HepG2 (cell line): ENCODE data around the gene STX12. TPM values are rescaled to one million over a fixed set of nuclear protein-coding genes. Genes with fewer than 3 reads are reported as not detected.
"Not testable (repeated sequence)": the region's sequence is repeated elsewhere in the genome, so short reads cannot be mapped to it uniquely, and the experiment has no call there.

Source experiments
- ATAC-seq: fragments of 200-7000 bp; cut with Tn5 transposase; 3 replicates; pipeline ENCODE4 v1.9.1; 2020; ENCODE audit warnings: mild to moderate bottlenecking, moderate library complexity
- BruUV-seq: library from RNA; stranded (reverse); fragments of 400-500 nt; replicated peaks from 2 replicates; lab custom pipeline; 2021; lab: Mats Ljungman, UMichigan
- CTCF ChIA-PET: fragments of 300-600 bp; formaldehyde crosslinking; extraction: SDS; loops from one replicate; lab custom pipeline; 2021; ENCODE audit warnings: low total read pairs, inconsistent platforms, low intra/inter-chr PET ratio; lab: Yijun Ruan, JAX
- POLR2A ChIA-PET: fragments of 350-600 bp; sonication (Branson Sonifier 250); formaldehyde crosslinking; loops from one replicate; lab custom pipeline; 2020; ENCODE audit warnings: antibody characterized with exemption, inconsistent platforms; lab: Yijun Ruan, JAX
- DNase-seq: peaks from one replicate; pipeline ENCODE4 v3.0.0-alpha.2; 2015; ENCODE audit warnings: low spot score
- FAIRE-seq: peaks from 3 replicates; lab custom pipeline; 2011; peaks lifted over from hg19 to GRCh38; lab: Jason Lieb, UNC
- H2AFZ ChIP-seq: one replicate; pipeline ENCODE4 v1.6.1; 2011; ENCODE audit warnings: low read length, inconsistent platforms
- H3K27ac ChIP-seq: fragments of 300-600 bp; 3 replicates; pipeline ENCODE4 v1.8.0; 2011; ENCODE audit warnings: mixed run types, mild to moderate bottlenecking, mixed read lengths, low read length, inconsistent platforms; ENCODE audit not compliant: insufficient read depth; ENCODE audit errors: extremely low read length
- H3K27me3 ChIP-seq, 2 experiments: fragments of 200-600 bp in 1 of 2; 2 replicates in 1 of 2; 3 replicates in 1 of 2; pipeline versions ENCODE4 v1.6.0 to v1.8.0; 2011; ENCODE audit warnings: low read length in 2 of 2, mild to moderate bottlenecking in 2 of 2, moderate library complexity in 2 of 2, inconsistent platforms in 1 of 2; ENCODE audit not compliant: insufficient read depth in 2 of 2, control insufficient read depth in 1 of 2
- H3K36me3 ChIP-seq, 2 experiments: fragments of 200-600 bp in 1 of 2; replicated peaks in 1 of 2; 2 replicates in 1 of 2; 3 replicates in 1 of 2; pipeline versions ENCODE4 v1.5.1 to v1.8.0; 2011; ENCODE audit warnings: low read length in 2 of 2, inconsistent platforms in 1 of 2; ENCODE audit not compliant: insufficient read depth in 2 of 2, control insufficient read depth in 1 of 2
- H3K4me1 ChIP-seq: 2 replicates; pipeline ENCODE4 v1.5.1; 2012; ENCODE audit warnings: low read length, inconsistent platforms; ENCODE audit not compliant: insufficient read depth
- H3K4me2 ChIP-seq: 2 replicates; pipeline ENCODE4 v1.6.0; 2011; ENCODE audit warnings: low read depth, low read length, inconsistent platforms
- H3K4me3 ChIP-seq, 3 experiments: fragments of 200-600 bp in 1 of 3; sonication (generic), shearing (Covaris generic) in 1 of 3; replicated peaks in 1 of 3; 2 replicates each; pipeline ENCODE4 v1.5.1; 2011 to 2016; ENCODE audit warnings: low read length in 3 of 3, inconsistent platforms in 2 of 3, low read depth in 2 of 3, mild to moderate bottlenecking in 2 of 3, control low read depth in 1 of 3, mixed read lengths in 1 of 3; ENCODE audit not compliant: insufficient read depth in 1 of 3
- H3K79me2 ChIP-seq: one replicate; pipeline ENCODE4 v1.6.1; 2011; ENCODE audit warnings: low read length, inconsistent platforms; ENCODE audit not compliant: insufficient read depth
- H3K9ac ChIP-seq: 2 replicates; pipeline ENCODE4 v1.6.0; 2011; ENCODE audit warnings: mild to moderate bottlenecking, low read depth, low read length, inconsistent platforms; ENCODE audit not compliant: insufficient read depth
- H3K9me3 ChIP-seq: 2 replicates; pipeline ENCODE4 v1.5.1; 2012; ENCODE audit warnings: mild to moderate bottlenecking, low read length
- H4K20me1 ChIP-seq: 2 replicates; pipeline ENCODE4 v1.6.0; 2011; ENCODE audit warnings: inconsistent platforms, mild to moderate bottlenecking, low read length, moderate library complexity; ENCODE audit not compliant: insufficient read depth
- MEIS1 ChIP-seq: sonication (generic); formaldehyde crosslinking; IDR thresholded peaks from 2 replicates; pipeline ENCODE4 v1.9.0; 2021; ENCODE audit warnings: mild to moderate bottlenecking, missing genetic modification reagents, moderate library complexity, borderline replicate concordance
- REXO4 ChIP-seq: sonication (generic); formaldehyde crosslinking; IDR thresholded peaks from 2 replicates; pipeline ENCODE4 v1.8.0; 2022; ENCODE audit warnings: missing genetic modification reagents, mild to moderate bottlenecking, borderline replicate concordance
- RORA ChIP-seq: sonication (generic); formaldehyde crosslinking; IDR thresholded peaks from 2 replicates; pipeline ENCODE4 v1.5.0; 2020; ENCODE audit warnings: mild to moderate bottlenecking, missing genetic modification reagents, moderate library complexity
- SNAI1 ChIP-seq: sonication (generic); formaldehyde crosslinking; IDR thresholded peaks from 2 replicates; pipeline ENCODE4 v1.5.0; 2020; ENCODE audit warnings: mild to moderate bottlenecking, missing genetic modification reagents, borderline replicate concordance
- ZFP37 ChIP-seq: sonication (generic); formaldehyde crosslinking; IDR thresholded peaks from 2 replicates; pipeline ENCODE4 v1.4.0; 2020; ENCODE audit warnings: missing genetic modification reagents, borderline replicate concordance
- ZNF121 ChIP-seq: sonication (generic); formaldehyde crosslinking; IDR thresholded peaks from 2 replicates; pipeline ENCODE4 v1.5.0; 2020; ENCODE audit warnings: mild to moderate bottlenecking, missing genetic modification reagents
- ZNF737 ChIP-seq: sonication (generic); formaldehyde crosslinking; IDR thresholded peaks from 2 replicates; pipeline ENCODE4 v1.5.0; 2020; ENCODE audit warnings: missing genetic modification reagents, mild to moderate bottlenecking, borderline replicate concordance
- WGBS: methylation state at CpG from one replicate; pipeline ENCODE4 v1.1.6; 2017; ENCODE audit warnings: low lambda C conversion rate; 5-methylcytosine and 5-hydroxymethylcytosine counted together
- in situ Hi-C: cut with HindIII; loops from 2 replicates; pipeline ENCODE4 v1.10.0; 2017; ENCODE audit warnings: low pct_unique_long_range_greater_than_20kb; ENCODE audit not compliant: extremely low pct_ligation_motif_present
- intact Hi-C: fragments of 100-400 bp; cut with micrococcal nuclease; formaldehyde crosslinking; loops from one replicate; pipeline ENCODE4 v1.10.0; 2022; ENCODE audit not compliant: unreplicated experiment
- polyA plus RNA-seq, 8 experiments: library from polyadenylated mRNA; depleted of rRNA in 3 of 8; stranded (reverse) in 7 of 8; unstranded in 1 of 8; fragments of >200 nt; fragmentation: Illumina TruSeq in 4 of 8; extraction: Trizol in 4 of 8; gene quantifications; 2 replicates each; pipeline versions ENCODE4 v1.2.1 to v1.2.3, GENCODE V29; 2011 to 2016; ENCODE audit warnings: low read depth in 4 of 8, missing spikeins in 1 of 8, mixed read lengths in 1 of 8; ENCODE audit not compliant: insufficient read depth in 1 of 8
- total RNA-seq, 5 experiments: library from RNA; depleted of rRNA; stranded (reverse); fragments of >200 nt; fragmentation: Illumina TruSeq; extraction: Trizol; gene quantifications; 2 replicates each; pipeline ENCODE4 v1.2.3, GENCODE V29; 2016; ENCODE audit warnings: low read depth in 1 of 5

The STX12 gene
- total and polyA plus RNA-seq, 2 of the 13 experiments (the other 11 are each of a cell fraction or from before 2014, with no cell fraction given) = 9.0 to 19.7 TPM

DNA sequence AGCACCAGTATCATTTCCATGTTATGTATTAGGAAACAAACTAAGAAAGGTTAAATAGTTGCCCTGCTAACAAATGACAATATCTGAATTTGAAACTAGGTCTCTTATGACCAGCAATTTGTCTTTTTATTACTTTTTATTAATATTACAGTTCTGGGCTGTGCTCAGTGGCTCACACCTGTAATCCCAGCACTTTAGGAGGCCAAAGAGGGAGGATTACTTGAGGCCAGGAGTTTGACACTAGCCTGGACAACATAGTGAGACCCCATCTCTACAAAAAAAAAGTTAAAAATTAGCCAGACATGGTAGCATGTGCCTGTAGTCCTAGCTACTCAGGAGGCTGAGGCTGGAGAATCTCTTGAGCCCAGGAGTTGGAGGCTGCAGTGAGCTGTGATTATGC lies 3.3 kb downstream of the STX12 start:
- Histone ChIP-seq H3K79me2 (peaks cover 23% of the 10 kb centered on the region), H3K4me1 (peaks cover 24% of the 10 kb centered on the region)
- H3K27me3 ChIP-seq, FAIRE-seq, ATAC-seq, BruUV-seq, H3K4me3 ChIP-seq, in situ Hi-C loops, H3K9ac ChIP-seq, CTCF ChIA-PET, H3K36me3 ChIP-seq, H2AFZ ChIP-seq, H4K20me1 ChIP-seq, H3K27ac ChIP-seq, H3K4me2 ChIP-seq, H3K9me3 ChIP-seq, DNase-seq, POLR2A ChIA-PET, intact Hi-C loops: not testable (repeated sequence)
- peak; percentile 57; the same call in 1 of the 2 replicates for TF ChIP-seq ZNF121 (CRISPR knock-in tag)

DNA sequence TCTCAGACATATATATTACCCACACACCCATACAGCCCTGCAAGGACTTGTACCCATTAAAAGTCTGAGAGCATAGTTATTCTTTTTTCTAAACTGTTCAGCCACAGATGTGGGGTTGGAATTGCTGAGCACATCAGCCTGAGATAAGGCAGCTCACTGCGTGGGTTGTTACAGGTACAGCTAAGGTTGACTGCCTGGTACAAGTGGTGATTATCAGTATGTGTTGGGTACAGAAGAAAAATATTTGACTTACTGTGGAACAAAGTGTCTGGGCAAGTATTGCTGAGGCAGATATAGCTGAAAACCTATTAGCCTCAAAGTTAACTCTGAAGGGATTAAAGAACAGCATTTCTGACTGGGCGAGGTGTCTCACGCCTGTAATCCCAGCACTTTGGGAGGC lies 5.0 kb downstream of the STX12 start:
- Histone ChIP-seq H3K27me3 (no peaks in the 10 kb centered on the region; a peak in 1 of 5 replicates), H3K27ac (no peak overlapping the region), H3K79me2 (peaks cover 23% of the 10 kb centered on the region), H3K4me3 (no peak overlapping the region), H3K9me3 (no peaks in the 10 kb centered on the region), H2AFZ (no peak overlapping the region), H3K4me2 (no peak overlapping the region), H3K4me1 (peaks cover 16% of the 10 kb centered on the region), H3K9ac (no peak overlapping the region), H4K20me1 (no peaks in the 10 kb centered on the region), H3K36me3 (no peaks in the 10 kb centered on the region; a peak in 1 of 5 replicates)
- DNase-seq (no peak), ATAC-seq (no peak), FAIRE-seq (no peak)
- ChIA-PET CTCF (no interaction called here), POLR2A (no interaction called here)
- 100% methylated on average over 3 of the region's 3 CpGs for WGBS
- intact Hi-C loops (no loop called here), in situ Hi-C loops (no loop called here)
- no peak for TF ChIP-seq REXO4
- no peak for TF ChIP-seq ZFP37
- no peak for TF ChIP-seq RORA
- no peak for TF ChIP-seq SNAI1
- no peak for TF ChIP-seq MEIS1
- TF ChIP-seq ZNF737 (CRISPR knock-in tag) = no peak
- no TSS peak for BruUV-seq
